LNCaP clone FGC (cell line): ENCODE data around the gene MPHOSPH9.

Source experiments
- DNase-seq: peaks from one replicate; pipeline ENCODE4 v3.0.0-alpha.2; 2011; ENCODE audit warnings: low read depth
- H3K4me3 ChIP-seq: 2 replicates; pipeline ENCODE4 v1.5.1; 2011; ENCODE audit warnings: mild to moderate bottlenecking, low read depth, low read length, control low read depth
- TF ChIP-seq, protein P1 (sequence below): IDR thresholded peaks from 2 replicates; pipeline ENCODE4 v1.5.1; 2012; ENCODE audit warnings: mild to moderate bottlenecking; ENCODE audit not compliant: control insufficient read depth, insufficient read depth; ENCODE audit errors: extremely low read depth

MPHOSPH9 gene

DNA sequence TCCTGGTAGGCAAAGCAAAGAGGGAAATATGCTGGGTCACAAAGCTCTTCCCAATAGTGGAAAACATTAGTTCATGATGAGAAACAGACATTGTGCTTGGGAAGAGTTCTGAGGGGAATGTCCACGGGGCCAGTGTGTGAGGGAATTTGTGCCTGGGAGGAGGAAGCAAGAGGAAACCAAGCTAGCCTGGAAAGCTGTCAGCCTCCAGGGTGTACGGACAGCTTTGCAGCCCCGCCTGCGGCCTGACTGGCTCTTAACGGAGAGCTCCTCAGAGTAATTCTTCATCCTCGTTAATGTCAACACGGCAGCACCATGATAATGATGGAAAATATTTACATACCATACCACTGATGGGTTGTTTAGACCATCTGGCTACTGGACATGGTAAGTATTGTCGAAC lies 114.4 kb downstream of the MPHOSPH9 start:
- DNase-seq: no peak
- TF ChIP-seq, protein P1, sequence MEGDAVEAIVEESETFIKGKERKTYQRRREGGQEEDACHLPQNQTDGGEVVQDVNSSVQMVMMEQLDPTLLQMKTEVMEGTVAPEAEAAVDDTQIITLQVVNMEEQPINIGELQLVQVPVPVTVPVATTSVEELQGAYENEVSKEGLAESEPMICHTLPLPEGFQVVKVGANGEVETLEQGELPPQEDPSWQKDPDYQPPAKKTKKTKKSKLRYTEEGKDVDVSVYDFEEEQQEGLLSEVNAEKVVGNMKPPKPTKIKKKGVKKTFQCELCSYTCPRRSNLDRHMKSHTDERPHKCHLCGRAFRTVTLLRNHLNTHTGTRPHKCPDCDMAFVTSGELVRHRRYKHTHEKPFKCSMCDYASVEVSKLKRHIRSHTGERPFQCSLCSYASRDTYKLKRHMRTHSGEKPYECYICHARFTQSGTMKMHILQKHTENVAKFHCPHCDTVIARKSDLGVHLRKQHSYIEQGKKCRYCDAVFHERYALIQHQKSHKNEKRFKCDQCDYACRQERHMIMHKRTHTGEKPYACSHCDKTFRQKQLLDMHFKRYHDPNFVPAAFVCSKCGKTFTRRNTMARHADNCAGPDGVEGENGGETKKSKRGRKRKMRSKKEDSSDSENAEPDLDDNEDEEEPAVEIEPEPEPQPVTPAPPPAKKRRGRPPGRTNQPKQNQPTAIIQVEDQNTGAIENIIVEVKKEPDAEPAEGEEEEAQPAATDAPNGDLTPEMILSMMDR: no peak
- H3K4me3 ChIP-seq: no peak overlapping the region

DNA sequence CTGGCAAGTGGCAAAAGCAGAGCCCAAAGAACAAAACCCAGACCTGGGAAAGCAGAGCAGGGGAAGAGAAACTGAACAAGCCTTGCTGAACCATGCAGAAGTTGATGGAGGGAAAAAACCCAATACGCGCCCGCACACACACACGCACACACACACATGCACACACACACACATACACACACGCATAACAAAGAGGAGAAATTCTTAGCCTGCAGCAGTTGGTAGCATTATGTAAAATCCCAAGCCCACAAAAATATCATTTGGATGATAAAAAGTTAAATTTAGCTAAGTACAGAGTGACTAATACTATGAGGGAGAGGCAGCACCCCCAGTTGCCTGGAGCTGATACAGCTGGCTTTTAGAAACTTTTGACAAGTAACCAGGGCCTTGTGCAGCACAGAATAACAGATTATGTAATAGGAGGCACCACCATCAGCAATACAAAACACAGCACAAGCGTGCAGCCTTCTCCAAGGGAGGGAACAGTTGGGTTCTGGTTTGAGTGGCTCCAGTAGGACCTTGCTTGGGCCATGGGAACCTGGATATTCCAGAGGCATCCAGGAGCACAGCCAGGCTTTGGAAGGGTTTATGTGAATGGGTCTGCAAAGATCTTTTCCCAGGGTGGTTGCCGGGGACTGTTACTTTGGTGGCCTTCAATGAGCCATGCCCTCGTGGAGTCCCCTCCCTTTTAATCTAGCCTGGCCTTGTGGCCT lies 117.4 kb downstream of the MPHOSPH9 start:
- no peak for DNase-seq
- no peak overlapping the region for H3K4me3 ChIP-seq
- TF ChIP-seq, protein P1: no peak

DNA sequence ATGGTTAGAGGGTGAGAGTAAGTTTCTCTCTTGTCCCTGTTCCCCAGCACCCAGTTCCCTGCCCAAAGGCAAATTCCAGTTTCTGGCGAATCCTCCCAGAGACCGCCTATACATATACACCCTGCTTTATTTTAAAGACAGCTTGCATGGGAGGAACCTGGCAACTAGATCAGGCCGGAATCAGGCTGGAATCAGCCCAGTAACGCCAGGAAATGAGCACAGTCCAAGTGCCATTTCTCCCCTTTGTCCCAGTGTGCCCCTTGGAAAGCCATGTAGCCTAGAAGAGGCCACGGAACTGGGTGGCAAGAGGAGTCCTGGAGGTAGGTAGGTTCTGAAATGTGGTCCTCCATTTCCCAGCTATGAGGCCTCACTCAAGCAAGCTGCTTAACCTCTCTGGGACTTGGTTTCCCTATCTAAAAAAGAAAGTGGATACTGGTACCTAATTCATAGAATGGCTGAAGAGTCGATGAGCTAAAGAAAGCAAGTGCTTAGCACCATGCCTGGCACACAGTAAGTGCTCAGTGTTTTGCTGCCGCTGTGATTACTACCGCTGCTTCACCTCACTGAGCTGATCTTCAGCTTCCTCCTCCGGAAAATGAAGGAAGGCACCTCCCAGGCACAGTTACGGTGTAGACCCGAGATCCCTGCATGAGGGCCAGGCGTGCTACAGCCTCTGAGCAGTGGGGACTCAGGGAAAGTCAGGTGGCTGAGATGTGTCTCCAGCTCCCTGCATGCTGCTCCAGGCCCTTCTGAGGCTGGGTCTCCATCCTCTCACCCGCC lies 118.4 kb downstream of the MPHOSPH9 start:
- DNase-seq: no peak
- H3K4me3 ChIP-seq: no peak overlapping the region
- TF ChIP-seq, protein P1: no peak

DNA sequence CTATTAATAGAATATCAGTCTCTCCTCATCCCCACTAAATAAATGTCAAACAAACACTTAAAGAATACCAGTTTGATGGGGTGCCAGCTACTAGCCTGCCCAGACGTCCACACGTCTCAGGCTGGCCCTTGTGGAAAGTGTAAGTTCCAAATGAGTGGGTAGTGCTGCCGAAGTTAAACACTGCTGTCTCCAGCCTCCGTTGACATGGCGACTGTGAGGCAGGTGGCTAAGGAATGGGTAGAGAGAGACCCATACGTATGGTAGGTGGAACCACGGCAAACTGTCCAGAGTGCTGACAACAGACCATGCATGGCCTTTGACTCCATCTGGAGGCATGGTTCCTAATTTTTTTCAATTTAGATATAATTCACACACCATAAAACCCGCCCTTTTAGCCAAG lies 119.9 kb downstream of the MPHOSPH9 start:
- TF ChIP-seq, protein P1: no peak
- H3K4me3 ChIP-seq: no peak overlapping the region
- DNase-seq: no peak

DNA sequence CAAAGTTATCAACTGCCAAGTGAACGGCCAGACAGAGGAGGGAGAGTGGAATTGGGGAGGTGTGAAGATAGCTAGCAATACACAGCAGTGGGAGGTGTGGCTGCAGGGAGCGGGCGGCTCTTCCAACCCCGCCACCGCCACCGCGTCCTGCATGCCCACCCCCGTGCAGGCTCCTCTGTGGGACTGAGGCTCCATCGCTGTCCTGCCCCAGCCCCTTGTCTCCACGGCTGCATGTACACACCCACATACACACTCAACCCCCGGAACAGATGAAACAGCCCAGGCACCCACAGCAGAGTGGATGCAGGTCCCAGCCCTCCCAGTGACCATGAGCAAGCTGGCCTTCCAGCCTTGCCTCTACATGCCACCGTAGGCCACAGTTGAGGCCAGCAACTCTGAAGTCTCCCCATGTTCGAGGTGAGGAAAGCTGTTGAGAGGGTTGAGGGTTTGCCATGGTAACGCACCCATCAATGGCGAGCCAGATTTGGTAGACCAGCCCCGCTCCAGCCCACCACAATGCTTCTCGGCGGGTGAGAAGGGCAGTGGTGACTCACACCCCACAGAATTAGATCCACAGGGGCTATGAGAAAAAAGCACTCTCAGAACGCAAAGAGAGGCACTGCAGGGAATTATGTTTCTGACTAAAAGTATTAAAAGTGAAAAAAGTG lies 121.3 kb downstream of the MPHOSPH9 start:
- DNase-seq: no peak

DNA sequence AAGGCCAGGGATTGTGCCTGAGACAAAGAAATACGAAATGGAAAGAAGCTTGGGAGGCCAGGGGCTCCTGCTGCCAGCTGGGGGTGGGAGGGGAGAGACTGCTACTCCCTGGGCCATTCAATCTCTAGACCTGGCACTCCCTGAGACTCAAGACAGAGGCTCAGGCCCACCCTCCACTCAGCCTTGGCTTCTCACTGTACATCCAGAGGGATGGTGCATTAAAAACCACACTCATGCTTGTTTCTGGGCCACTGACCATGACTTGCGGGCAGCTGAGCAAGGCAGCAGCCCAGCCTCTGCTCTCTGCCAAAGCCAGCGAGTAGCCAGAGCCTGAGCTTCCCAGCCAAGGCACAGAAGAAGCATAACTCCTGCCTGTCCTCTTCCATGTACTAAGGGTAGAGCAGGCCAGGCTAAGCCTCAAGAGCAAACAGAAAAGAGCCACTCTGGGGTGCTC lies 123.6 kb downstream of the MPHOSPH9 start:
- TF ChIP-seq, protein P1: no peak
- no peak overlapping the region for H3K4me3 ChIP-seq
- DNase-seq: no peak

More for the DNA sequence above, 121.3 kb downstream of the MPHOSPH9 start:
- TF ChIP-seq, protein P1: no peak
- H3K4me3 ChIP-seq: no peak overlapping the region
